ENCODE measurements around the gene BTBD10. TPM values are rescaled to one million over a fixed set of nuclear protein-coding genes. Genes with fewer than 3 reads are reported as not detected.

The BTBD10 gene
- 15.5 and 21.6 TPM in 2 replicates for total RNA-seq

DNA sequence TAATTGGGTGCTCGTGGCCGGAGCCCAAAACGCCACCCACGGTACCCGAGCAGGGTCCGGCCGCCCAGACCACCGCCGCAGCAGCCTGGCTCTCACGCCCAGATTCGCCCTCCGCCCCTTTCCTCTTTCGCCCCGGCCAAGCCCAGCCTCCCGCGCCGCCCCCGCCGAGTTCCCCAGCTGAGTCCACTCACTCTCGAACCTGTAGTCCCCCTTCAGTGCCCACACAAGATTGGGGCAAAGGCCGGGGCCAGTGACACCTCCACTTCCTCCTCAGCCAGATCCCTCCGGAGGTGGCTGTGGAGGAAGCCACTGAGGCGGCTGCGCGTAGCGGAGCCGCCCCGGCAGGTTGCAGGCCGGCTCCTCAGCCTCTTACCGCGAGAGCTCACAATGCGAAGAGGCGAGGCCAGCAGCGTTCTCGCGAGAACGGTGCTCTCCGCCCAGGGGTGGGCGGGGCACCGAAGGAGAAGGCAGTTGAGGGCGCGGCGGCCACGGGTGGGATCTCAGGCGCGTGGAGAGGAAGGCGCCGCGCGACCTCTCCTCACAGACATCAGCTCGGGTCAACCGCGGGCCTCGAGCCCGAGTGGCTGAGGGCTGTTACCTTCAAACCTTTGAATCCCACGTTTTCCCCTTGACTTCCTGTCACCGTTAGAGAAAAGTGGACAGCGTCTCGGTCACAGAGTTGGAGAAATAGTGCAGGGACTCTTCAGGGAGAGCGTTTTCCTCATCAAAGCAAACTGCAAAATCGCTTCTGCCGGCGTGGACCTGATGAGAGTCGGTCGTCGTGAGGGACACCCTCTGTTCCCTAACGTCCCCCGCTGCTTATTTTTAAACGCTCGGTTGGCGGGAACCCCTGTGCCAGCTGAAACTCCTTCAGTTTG lies at the start of gene BTBD10:
Gene BTBD10 (minus strand): TSS at position 322 of the 878 bp plus-strand sequence. CDS start 18,098 bp downstream, outside the sequence.

GRCh38 chr11:13495929-13496328 lies 32.9 kb upstream of the BTBD10 start, which contains the start of gene PTH:
TSS of gene PTH (minus strand) at chr11:13495997. CDS start at chr11:13492855, 3,142 bp downstream.

Other genes starting within 250 kb of the BTBD10 start
- gene BMAL1, start 185.4 kb downstream of the BTBD10 start, total RNA-seq, result 14.9 and 16.9 TPM in 2 replicates
- not detected in 2 replicates for gene PTH, start 32.8 kb upstream of the BTBD10 start, total RNA-seq
- gene FAR1, start 205.4 kb upstream of the BTBD10 start, total RNA-seq, result 16.9 and 26.5 TPM in 2 replicates

Measured in pericardium fibroblast (primary cell).